IPS DF 19.7 (cell line): ENCODE data around the gene COL8A1.
"Not testable (repeated sequence)": the region's sequence is repeated elsewhere in the genome, so short reads cannot be mapped to it uniquely, and the experiment has no call there.

Source experiments
- DNase-seq: peaks from one replicate; pipeline ENCODE4 v3.0.0-alpha.2; 2013; ENCODE audit warnings: low read depth, low spot score

The COL8A1 gene

DNA sequence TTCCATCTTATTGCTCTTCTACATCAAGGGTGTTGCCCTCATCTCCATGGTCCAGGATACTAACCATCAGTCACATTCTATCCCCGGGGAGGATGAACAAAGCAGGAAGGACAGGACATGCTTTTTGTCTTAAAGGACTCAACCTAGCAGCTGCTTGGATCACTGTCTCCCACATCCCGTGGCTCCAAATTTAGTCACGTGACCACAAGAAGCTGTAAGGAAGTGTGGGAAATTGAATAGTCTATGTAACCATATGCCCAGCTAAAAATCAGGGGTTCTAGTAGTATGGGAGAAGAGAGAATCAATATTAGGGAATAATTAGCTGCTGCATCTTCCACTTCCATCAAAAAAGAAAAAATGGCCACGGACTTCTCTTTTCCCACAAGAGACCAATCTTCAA lies 161.0 kb downstream of the COL8A1 start:
- no peak for DNase-seq

DNA sequence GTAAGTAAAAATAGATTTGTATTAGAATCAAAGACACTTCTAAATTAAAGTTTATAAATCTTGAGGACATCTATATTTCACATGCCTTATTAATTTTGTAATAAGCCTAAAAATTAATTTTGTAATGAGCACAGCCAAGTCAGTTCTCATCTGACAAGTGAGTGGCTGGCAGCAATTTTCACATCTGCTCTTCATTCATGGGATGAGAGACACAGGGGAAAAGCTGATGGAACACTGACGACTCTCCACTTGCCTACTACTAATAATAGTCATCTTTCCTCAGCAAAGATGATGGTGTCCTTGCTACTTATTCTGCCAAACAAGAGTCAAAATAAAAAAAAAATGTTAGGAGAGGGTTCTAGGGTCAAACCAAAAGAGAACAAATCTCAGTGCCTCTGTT lies 164.9 kb downstream of the COL8A1 start:
- DNase-seq, result no peak

GRCh38 chr3:99805160-99805559 lies 166.8 kb downstream of the COL8A1 start:
- DNase-seq, result no peak

GRCh38 chr3:99808163-99808794 lies 169.9 kb downstream of the COL8A1 start:
- peak; percentile 57 for DNase-seq

DNA sequence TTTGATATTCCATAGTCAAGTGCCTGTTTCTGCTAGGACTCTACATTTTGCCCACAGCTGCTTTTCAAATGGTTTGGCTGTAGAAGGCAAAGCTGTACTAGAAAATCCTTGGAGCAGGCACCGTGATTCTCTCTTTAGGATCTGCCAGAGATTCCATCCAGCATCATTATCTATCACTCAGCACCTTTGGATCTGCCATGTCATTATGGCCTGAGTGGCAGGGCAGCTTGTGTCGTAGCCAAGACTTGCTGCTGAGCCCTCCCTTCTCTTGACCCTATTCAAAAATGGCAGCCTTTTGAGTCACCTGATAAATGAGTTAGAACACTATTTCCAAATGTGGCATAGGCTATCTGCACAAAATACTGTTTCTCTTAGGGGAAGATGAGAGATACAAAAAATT lies 171.2 kb downstream of the COL8A1 start:
- DNase-seq, result no peak

DNA sequence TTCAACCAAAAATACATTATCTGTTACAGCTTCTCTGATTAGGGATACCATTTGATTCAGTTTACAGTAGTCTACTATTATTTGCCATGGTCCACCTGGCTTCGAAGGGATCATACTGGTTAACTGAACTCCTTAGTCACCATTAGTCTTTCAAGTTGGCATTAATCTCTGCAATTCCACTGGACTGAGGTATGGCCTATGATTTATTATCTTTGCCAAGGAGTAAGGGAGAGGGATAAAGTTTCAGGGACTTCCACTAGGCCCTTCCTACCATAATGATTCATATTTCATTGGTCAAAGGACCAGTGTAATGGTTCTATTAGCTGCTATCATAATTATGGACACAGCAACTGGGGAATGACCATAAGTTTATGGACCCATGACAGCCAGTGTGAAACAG lies 172.0 kb downstream of the COL8A1 start:
- DNase-seq, result no peak

GRCh38 chr3:99817047-99817436 lies 178.6 kb downstream of the COL8A1 start:
- DNase-seq, result no peak

- DNase-seq, result peak; percentile 40
Observed at GRCh38 chr3:99817437-99818240, 179.2 kb downstream of the COL8A1 start, which contains the start of gene CMSS1. Gene CMSS1, plus strand, starts transcription at chr3:99817862.

DNA sequence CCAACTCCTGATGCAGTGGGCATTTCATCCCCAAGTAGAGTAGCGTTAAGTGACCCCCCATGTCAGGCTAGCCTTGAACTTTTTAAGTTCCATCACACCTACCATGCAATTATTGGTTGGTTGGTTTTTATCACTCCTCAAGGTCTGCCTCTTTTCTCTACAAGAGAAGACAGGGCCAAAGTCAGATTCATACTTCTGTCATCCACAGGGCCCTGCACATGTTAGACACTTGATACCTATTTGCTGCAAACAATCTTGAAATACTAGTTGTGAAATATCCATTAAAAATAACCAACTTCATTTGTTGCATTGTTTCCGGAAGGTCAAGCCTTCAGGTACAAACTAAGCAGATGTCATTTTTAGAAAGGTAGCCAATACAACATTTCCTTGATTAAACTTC lies 180.4 kb downstream of the COL8A1 start:
- no peak for DNase-seq

- no peak for DNase-seq
Observed at GRCh38 chr3:99823723-99824711, 185.6 kb downstream of the COL8A1 start.

DNA sequence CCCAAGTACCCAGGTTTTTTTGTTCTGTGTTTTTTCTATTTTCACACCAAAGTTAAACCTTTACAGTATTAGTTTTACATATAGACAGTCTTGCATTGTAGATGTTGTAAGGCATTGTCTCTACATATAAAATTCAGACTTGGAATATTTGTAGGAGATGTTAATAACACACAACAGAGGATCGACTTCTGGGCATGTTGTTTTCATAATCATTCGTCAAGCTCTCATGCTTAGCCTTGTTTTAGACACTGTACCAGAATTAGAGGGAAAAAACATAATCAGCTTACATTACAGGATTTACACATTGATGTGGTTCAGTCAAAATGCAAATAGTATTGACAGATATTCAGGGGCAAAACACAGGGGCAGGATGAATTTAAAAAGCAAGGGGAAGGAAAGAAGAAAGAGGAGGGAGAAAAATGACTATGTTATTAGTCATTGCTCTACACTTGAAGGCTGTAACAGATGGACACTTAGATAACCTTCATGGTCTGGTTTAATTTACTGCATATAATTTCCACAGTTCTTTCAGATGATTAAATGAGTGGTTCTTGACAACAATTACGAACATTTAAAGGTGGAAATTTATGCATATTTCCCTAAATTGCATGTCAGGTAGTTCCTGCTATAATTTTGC lies 186.7 kb downstream of the COL8A1 start:
- no peak for DNase-seq

GRCh38 chr3:99829844-99830243 lies 191.4 kb downstream of the COL8A1 start:
- no peak for DNase-seq

GRCh38 chr3:99833617-99834205 lies 195.3 kb downstream of the COL8A1 start:
- DNase-seq, result no peak

DNA sequence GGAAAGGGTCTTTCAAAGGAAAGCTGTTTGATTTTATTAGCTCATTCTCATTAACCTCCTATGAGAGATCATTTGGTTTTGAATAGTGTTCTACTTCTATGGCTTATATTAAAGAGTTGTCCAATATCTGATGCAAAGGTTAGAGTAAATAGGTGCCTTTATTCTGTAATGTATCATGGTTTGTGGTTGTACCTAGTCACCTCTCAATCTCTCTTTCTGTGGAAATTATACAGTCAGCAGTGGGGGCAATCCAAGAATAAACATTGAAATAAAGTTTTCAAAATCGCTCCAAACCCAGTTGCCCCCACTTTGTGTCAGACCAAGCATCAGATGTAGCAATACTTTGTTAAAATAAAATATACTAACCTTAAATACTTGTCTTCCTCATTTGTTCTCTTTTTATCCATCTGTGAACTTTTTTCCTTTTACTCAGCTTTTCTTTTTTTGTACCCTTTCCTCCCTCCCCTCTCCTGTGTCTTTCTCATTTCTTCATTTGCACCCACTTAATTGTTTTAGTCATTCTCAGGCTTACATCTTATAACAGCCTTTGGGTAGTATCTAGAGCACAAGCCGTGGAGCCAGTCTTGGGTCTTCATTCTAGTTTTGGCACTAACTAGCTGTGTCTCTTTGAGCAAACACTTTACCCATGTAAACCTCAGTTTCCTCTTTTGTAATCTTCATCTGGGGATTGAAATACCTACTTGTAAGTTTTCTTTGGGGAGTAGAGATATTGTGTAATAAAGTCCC lies 196.0 kb downstream of the COL8A1 start:
- DNase-seq, result no peak

DNA sequence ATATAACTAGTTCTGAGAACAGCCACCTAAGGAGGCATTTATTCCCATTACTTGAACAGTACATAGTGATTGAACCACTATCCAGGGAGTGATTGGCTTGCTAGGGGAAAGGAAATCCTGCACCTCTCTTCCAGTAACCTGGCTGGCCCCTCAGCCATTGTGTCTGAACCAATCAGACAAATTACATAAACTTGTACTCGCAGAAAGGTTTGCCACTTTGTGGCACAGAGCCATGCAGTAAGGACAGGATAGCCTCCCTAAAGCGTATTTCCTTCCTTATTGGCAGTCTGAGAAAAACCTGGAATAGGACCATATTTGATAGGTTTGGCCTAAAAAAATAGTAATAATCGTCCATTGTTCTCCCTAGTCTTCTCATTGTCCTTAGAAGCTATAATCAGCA lies 198.3 kb downstream of the COL8A1 start:
- DNase-seq, result no peak

DNA sequence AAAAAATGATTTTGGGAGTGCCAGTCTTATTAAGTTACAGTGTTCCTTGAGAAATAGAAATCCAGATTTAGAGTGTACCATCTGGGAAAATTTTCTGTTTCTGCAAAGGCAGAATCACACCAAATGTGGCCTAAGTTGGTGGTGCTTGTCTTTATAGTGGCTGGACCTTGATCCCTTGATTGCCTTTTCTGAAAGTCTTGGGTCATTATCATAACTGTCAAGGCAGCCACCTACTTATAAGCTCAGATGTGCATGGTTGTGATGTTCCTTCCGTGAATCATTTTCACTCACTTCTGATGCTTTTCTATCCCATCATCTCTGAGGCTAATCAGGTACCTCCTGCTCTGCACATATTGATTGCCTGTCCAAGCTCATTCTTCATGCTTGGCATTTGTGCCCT lies 199.3 kb downstream of the COL8A1 start:
- DNase-seq, result no peak

DNA sequence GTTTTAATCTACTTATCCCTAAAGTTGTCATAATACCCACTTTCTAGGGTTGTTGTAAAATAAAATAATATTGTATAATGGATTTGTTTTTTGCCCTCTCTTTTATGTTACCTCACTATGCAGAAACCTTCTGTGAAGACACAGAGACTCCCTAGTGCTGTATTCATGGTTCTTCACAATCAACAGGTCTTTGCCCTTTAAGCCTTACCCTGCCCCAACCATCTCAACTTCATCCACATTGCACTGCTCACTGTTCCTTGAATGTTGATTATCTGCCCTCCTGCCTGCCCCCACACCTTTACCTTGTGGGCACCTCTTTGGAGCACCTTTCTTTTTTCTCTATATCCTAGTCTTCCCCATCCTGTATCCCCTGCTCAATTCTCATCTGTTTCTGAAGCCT lies 200.4 kb downstream of the COL8A1 start:
- no peak for DNase-seq

DNA sequence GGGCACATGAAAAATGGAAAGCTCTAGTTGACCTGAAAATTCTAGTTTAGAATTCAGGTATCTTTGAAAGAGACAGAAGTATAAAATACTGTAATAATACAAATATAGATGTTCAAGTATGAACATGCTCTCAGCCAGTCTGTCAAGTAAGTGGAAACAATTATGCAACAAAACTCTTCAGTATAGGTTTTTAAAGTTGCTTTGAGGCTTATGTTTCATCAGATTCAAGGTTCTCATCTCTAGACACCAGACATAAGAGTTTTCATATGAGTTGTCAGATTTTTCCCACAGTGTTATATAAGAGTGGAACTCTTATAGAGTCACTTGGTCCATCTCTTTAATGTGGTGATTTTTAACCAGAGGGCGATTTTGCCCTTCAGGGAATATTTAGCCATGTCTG lies 201.2 kb downstream of the COL8A1 start:
- DNase-seq, result no peak

DNA sequence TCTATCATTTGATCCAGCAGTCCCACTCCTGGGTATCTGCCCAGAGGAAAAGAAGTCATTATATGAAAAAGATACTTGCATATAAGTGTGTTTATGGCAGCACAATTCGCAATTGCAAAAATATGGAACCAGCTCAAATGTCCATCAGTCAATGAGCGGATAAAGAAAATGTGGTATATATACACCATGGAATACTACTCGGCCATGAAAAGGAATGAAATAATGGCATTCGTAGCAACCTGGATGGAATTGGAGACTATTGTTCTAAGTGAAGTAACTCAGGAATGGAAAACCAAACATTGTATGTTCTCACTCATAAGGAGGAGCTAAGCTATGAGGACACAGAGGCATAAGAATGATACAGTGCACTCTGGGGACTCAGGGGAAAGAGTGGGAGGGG lies 203.6 kb downstream of the COL8A1 start:
- not testable (repeated sequence) for DNase-seq

GRCh38 chr3:99842826-99843589 lies 204.6 kb downstream of the COL8A1 start:
- no peak for DNase-seq
